ENCODE measurements around the gene STAC2.
A peak's percentile ranks its signal among the peaks of the same experiment; 100 is the strongest.

Gene STAC2

DNA sequence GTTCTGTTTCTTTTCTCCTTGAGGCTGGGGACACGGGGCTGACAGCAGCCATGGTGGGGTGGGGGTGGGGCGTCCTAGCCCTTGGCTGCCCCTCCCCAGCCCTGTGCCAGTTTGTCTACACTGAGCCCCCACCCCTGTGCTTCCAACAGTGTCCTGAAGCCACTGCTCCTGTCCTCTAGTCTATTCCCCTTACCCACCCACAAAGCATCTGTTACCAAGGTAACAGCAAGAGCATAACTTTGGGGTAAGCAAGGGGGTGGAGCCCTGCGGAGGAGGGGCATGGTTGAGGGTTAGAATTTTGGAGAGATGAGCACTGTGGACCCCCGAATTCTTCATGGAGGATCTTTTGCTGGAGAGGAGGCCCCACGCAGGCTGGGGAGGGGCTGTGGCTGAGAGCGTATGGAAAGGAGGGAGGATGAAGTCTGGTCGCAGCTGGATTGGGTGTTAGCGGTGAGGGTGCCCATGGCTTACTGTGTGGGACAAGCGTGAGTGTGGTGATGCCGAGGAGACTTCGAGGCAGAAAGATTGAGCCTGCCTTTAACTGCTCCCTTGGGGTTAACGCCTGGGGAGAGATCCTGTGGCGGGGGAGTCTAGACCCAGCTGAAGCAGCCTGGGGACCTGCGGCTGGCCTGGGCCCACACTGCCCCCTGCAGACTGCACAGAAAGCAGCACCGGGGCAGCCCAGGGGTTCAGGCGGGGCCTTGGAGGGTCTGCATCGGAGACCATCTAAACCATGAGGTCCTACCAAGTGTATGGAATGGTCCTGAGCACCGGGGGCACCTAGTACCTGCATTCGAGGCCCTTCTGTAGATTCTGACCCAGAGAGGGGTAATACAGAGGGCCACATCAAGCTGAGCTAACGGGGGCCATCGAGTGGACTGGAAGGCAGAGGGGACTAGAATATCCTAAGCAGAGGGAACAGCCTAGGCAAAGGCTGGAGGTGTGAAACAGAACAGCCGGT is 6.1 kb upstream of the STAC2 start:
- peak; percentile 90 for DNase-seq (ENCODE audit: low spot score)

DNA sequence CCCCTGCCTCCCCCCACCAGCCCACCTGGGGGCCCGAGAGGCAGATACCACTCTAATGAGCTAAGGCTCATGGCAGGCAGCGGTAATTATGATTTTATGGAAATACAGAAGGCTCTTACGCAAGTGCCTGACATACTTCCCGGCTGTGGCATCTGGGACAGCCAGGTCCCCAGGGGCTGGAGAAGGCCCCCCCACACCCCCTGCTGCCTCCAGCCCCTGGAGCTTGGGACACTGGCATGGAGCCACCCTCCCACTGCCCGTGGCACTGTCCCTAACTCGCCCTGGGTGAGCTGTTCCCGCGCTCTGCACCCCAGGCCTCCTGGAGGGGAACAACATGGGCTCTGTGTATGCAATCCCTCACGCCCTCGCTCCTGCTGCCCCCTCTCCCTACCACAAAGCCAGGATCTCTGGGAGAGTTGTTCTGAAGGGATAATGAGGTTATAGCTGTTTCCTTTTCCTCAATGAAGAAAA is 5.4 kb upstream of the STAC2 start:
- DNase-seq (ENCODE audit: low spot score), result no peak

DNA sequence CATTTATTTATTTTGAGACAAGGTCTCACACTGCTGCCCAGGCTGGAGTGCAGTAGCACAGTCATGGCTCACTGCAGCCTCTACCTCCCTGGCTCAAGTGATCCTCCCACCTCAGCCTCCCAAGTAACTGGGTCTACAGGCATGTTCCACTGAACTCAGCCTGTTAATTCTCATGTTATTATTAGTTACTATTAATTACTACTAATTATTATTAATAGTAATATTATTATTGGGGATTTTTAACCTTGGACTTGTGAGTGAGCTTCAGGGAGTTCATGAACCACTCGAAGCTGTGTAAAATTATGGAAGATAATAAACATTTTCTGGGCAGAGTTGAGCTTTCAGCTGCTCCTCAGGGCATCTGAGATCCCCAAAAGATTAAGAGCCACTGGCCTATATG is 4.6 kb upstream of the STAC2 start:
- no peak for DNase-seq (ENCODE audit: low spot score)

DNA sequence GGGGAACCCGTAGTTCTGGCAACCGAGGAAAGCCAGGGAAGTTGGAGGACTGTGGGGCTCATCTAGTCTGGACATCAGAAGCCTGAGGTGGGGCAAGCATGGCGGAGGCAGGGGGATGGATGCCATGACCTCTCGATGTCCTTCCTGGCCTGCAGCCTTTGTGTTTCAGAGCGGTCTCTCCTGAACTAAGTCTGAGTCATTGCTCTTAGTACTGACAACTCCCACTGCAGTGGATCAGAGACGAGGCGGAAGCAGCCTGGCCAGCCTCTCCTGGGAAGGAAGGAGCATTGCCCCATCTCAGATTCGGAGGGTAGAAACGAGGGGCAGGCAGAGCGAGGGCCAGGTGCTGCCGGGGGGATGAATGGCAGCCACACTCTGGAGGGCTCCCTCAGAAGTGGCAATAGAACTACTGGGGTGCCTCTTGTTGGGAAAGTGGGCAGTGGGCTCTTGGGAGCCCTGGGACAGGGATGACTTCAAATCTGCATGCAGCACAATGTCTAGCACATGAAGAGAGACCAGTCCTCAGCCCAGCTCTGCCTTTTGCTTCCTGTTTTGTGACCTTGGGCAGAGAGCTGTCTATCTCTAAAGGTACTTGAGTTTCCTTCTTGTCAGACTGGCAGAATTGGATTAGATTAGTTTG is 3.6 kb upstream of the STAC2 start:
- peak; percentile 78 for DNase-seq (ENCODE audit: low spot score)

DNA sequence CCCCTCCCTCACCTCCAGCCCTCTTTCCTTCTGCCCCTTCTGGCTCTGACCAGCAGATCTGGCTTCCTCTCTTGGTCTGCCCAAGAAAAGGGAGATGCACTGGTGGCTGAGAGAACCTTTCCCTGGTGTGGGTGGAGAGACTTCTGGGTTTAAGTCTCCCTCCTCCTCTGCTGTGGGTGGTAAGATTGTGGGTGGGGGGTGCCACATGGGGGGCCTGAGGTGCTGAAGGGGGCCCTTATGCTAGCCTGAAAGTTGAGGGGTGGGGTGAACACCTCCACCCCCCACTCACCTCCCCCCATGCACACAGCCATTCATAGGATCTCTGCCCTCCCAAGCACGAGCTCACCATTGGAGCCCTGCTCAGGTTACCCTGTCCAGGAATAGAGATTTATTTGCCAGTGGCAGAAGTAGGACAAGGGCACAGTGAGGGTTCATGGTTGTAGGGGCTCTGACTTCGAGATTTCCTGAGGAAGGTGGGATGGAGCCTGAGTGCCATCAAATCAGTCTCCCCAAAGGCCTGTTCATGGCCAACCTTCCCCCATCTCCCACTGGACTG is 1.7 kb upstream of the STAC2 start:
- DNase-seq (ENCODE audit: low spot score), result no peak

DNA sequence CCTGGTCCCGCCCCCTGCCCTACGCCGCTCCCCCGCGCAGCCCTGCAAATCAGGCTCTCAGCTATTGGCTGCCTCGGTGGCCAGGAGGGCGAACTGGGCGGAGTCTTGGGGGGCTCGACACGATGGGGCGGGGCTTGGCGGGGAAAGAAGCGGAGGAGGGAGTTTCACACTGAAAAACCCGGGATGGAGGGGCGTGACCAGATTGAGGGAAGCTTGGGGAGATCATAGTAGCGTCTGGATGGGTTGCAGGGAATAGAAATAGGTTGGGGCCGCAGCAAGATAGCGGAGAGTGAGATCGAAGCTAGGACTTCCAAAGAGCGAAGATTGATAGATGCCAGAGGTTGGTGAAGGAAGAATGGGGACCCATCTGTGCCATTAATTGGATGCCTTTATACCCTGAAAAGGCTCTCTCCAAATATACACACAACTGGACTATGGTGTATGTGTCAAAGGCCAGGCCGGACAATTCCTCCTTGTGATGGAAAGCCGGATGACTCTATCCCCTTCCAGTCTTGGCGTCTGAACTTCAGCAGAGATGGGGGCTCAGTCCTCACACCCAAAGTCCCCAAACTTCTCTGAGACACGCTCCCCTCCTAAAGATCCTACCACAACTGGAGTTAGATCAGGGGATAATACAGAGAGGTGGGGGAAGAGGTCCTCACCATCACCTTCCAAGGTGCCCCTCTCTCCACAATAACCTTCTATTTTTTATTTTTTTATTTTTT is 376 bp upstream of the STAC2 start:
- peak; percentile 80 for DNase-seq (ENCODE audit: low spot score)

DNA sequence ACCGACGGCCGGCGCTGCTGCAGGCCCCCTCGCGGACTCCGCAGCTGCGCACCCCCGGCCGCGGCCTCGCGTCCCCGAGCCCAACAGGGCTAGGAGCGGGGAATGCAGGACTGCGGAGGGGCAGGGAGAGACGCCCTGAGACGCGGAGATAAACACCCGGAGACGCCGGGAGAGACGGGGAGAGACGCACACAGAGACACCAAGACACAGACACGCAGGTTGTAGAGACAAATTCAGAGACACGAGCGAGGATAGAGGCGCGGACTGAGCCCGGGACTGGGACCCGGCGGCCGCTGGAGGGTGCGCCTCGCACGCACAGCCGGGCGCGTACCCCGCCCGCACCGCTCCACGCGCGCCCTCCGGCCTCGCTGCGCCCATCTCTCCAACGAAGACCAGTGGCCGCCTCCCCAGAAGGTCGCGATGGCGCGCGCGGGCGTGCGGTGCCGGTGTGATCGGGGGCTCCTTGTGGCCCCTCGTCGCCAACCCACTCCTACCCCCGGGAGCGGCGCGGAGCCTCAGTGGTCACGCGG is 902 bp downstream of the STAC2 start:
- DNase-seq (ENCODE audit: low spot score), result no peak

DNA sequence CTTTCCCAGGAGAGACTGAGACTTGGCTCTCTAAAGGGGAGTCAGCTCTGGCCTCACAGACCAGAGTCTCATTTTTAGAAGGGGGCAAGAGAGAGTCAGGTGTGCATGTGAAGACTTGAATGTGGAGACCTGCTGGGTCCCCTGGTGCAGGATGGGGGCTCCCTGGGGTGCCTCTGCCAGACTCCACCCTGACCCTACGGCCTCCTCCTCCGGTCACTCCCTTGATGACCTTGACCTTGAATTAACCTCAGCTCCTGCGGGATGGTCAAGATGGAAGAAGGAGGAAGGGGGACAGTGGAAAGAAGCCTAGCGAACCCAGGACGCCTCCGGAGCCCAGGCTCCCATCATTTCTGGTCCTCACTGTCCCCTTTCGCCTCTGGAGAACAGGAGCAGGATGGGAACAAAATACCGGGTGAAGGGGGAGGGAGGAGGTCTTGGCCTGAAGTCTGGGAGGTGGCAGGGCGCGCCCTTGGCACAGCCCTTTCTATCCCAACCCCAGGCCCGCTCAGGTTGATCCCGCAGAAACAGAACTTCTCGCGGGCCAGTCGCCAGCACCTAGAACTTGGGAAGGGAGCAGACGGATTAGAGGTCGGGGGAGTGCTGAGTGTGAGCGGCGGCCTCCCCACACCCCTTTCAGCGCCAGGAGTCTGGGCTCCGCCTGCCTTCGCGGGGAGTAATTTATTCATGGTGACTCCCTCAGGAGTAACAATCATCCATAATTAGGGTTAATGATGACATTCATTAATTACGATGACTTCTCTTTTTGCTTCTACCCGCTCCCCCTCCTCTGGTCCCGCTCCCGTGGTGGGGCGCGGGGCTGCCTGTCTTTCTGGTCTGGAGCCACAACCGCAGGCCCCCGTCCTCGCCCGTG is 1.6 kb downstream of the STAC2 start:
- no peak for DNase-seq (ENCODE audit: low spot score)

DNA sequence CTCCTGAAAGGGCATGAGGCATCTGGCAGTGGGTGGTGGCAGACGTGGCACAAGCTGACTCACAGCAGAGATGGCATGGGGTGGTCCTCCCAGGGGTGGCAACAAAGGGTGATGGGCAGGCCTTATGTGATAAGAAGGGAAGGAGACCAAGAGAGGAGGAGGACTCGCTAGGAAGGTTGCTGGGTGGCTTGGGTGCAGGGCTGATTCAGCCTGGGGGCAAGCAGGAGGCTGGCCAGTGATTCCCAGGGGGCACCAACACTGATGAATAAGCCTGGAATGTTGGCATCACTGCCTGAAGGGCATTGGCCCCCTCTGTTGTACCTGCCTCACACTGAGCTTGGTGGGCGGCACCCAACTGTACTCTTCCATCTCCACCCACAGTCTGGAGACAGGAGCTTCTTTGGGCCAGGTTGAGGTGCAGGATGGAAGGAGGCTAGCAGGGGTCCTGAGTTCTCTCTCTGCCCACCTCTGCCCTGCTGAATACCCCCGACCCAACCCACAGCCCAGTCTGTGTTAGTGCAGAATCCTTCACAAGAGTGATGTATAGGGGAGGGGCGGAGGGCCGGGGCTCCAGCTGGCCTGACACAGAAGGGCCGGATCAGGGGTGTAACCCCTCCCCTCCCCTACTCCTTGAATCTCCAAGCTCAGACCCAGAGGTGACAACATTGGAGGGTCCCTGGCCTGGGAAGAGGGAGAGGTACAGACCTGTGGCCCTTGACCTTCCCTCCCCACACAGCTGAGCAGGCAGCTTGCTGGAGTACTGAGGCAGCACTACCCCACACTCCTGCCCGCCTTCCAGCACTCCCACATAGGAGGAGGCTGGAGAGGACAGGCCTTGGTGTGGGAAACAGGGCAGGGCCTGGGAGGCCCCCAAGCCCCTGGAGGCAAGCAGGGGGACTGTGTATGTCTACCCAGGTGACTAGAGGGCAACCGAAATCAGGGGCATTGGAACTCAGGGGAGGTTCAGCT is 2.6 kb downstream of the STAC2 start:
- no peak for DNase-seq (ENCODE audit: low spot score)

DNA sequence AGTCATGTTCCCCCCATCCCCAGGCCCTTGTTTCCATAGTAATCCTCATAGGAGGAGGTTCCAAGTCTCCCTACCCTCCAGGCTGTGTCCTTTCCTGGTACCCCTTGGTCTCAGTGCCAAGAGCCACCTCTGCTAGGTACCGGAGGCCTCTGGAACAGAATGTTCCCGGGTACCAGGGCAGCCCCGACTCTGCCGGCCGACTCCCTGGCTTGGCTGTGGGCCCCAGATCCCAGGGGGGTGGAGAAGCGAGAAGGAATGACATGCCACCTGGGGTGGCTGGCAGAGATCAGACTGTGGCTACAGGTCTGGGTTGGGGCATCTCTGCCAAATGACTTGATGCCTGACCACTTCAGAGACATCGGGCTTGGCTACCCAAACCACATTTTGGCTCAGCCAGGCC is 3.6 kb downstream of the STAC2 start:
- no peak for DNase-seq (ENCODE audit: low spot score)

DNA sequence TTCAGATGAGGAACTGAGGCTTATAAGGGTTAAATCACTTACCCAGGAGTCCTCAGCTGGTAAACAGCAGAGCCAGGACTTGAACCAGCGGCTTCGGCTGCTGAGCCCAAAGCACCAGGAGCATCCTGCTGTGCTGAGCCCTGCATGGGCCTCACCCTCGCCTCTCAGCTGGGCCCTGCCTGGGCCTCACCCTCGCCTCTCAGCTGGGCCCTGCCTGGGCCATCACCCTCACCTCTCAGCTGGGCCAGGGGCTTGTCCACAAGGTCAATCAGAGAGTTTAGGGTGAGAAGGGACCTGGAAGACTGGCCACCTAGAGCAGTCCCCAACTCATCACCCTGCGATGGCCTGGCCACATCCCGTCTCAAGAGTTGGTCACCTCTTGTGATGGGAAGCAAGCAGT is 4.2 kb downstream of the STAC2 start:
- DNase-seq (ENCODE audit: low spot score), result no peak

DNA sequence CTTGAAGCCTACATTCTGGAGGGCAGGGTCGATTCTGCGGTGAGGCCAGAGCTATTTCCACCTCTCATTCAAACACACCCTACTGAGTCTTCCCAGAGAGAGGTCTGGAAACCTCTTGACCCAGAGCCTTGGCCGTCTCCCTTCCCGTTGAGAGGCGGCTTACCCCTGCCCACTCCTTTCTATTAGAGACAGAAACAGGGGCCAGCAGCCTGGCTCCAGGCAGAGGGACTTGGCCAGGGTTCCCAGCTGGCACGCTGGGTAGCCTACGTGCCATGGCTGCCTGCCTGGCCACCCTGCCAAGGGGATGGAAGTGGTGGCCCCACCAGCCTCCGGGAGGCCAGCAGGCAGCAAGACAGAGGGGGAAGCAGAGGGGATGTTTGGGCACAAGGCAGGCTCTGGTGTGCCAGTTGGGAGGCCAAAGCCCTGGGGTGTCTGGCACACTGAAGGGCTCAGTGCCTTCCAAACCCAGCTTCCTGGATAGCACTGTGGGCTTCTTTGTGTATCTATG is 6.0 kb downstream of the STAC2 start:
- DNase-seq (ENCODE audit: low spot score), result no peak

DNA sequence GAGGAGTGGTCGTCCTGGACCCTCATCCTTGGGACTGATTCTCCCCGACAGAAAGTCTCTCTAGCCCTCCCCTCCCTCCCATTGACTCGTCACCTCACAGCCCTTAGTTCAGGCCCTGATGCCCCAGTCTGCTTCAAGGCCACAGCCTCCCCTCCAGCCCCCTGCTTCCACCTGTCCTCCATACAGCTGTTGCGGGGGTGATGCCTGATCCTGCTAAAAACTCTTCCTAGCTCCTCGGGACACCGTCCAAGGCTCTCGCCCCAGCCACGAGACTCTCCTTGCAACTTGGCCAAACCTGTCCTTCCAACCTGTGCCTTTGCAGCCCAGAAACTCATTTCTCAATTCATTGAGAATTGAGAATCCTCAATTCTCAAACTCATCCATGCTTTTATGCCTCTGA is 6.8 kb downstream of the STAC2 start:
- no peak for DNase-seq (ENCODE audit: low spot score)

DNA sequence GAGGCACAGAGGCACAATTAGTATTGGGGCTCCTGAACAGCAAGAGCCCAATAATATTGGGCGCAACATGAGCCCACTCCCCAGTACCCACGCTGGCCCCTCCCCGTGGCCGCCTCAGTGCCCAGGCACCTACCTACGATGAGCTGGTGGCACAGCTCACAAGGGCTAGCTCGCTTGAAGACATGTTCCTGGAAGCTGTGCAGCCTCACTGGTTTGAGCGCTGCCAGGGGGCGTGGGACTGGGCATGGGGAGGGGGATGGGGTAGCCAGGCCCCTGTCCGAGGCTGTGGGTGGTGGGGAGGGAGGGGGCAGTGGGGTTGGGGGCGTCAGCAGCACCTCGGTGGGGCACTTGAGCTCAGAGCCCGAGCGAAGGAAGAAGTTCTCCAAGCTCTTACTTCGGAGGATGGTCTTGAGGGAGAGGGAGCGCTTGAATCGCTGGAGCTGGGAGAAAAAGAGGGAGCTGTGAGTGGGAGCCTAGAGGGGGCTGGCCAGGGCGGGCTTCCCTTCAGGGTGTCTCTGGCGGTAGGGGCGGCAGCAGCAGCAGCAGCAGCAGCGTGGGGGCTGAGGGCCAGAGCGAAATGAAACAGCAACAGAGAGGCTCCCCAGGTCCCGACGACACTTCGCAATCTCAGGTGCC is 7.9 kb downstream of the STAC2 start:
- DNase-seq (ENCODE audit: low spot score), result no peak

DNA sequence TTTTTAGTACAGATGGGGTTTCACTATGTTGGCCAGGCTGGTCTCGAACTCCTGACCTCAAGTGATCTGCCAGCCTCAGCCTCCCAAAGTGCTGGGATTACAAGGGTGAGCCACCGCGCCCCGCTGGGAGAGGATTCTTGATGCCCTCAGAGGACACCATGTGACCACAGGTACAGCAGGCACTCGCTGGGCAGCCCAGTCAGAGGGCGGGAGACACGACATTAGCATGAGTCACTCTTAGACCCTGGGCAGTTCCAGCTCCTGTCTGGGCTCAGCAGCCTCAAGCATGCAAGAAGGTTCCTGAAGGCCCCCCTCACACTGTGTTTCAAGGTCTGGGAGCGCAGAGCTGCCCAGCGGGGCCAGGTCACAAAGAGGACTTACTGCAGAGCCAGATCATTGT is 11.9 kb downstream of the STAC2 start:
- no peak for DNase-seq (ENCODE audit: low spot score)

DNA sequence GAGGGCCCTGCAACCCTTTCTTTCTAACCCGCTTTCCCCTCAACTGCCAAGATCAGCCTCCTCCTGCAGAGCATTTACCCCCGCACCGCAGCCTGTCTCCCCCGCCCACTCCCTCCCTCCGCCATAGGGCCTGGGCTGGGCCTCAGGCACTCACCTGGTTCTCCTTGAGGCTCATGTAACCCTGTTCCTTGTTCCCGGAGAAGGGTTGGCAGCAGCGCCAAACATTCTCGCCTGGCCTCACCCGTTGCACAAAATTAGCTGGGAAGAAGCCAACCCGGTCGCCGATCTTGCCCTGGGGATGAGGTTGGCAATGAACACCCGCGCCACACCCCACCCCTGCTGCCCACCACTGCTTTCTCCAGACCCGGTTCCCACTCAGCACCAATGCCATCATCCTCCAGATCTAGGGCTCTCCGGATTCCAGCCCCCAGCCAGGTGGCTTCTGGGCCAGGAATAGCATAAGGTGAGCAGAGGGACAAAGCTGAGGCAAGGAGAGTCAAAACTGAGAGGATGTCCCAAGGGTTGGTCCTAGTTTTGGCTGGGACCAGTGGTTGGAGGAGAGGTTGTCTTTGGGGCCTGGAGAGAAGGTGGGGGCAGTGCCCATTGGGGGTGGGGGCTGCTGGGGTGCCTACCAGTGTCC is 12.8 kb downstream of the STAC2 start:
- DNase-seq (ENCODE audit: low spot score), result no peak

DNA sequence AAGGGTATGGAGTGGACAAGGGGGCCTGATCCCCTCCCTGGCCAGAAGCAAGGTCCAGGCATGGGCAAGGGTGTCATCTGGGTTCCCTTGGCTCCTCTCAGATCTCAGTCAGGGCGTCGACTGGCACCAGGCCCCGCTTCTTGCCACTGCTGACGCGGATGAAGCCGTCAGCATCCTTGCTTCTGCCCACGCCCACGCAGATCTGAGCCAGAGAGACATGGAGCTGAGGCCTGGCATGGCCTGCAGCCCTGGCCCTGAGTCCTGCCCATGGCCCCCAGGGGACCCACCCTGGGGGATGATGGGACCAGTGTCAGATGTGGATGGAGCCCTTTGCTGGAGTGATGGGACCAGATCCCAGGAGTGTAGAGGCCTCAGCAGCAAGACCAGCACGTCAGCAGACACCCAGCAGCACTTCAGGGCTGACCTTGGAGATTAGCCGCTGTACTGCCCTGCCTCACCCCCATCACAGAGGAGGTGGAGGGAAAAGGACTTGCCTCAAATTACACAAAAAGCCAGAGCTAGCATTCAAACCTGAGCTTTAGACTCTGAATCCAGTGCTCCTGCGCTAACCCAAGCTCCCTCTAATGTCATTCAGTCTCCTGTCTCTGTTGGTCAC is 13.4 kb downstream of the STAC2 start:
- DNase-seq (ENCODE audit: low spot score), result no peak

DNA sequence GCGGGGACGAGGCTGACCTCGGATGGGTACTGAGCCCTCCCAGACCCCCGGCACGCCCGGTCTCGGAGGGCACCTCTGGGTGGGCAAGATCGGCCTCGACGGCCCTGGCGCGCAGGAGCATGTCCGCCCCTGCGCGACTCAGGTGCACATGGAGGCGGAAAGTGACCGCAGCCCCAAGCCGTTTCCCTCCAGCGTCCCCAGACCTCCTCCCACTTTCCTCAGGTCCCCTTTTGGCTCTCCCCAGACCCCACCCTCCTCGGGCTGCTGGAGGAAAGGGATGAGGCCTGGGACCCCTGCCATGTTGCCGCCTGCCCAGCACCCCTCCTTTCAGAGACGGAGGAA is 15.7 kb downstream of the STAC2 start:
- DNase-seq (ENCODE audit: low spot score), result no peak

Data from GM03348 (cell line).